Astrocyte of the cerebellum (primary cell): ENCODE results near the gene CEP85.
"Not testable (repeated sequence)": the region's sequence is repeated elsewhere in the genome, so short reads cannot be mapped to it uniquely, and the experiment has no call there.

ENCODE experiments used
- DNase-seq: peaks from one replicate; pipeline ENCODE4 v3.0.0-alpha.2; 2011; ENCODE audit warnings: low read depth
- H3K4me3 ChIP-seq: 2 replicates; pipeline ENCODE4 v1.5.1; 2011; ENCODE audit warnings: mild to moderate bottlenecking, low read depth, low read length, moderate library complexity
- CTCF ChIP-seq: IDR thresholded peaks from 2 replicates; pipeline ENCODE4 v1.5.1; 2012; ENCODE audit warnings: low read length, low read depth, moderate library complexity, mild to moderate bottlenecking; ENCODE audit errors: missing control alignments
- in situ Hi-C: cut with HindIII; loops from 2 replicates; pipeline ENCODE4 v1.10.0; 2017; ENCODE audit warnings: low sequenced_read_pairs

Gene CEP85

GRCh38 chr1:26218906-26219494 lies 15.0 kb upstream of the CEP85 start:
- no peak for TF ChIP-seq CTCF
- DNase-seq, result no peak
- H3K4me3 ChIP-seq, result no peak overlapping the region
- in situ Hi-C loops, result no loop called here

- no peak overlapping the region for H3K4me3 ChIP-seq
- in situ Hi-C loops, result no loop called here
- no peak for DNase-seq
- TF ChIP-seq CTCF, result no peak
Observed at GRCh38 chr1:26220199-26220912, 13.6 kb upstream of the CEP85 start.

- DNase-seq, result no peak
- TF ChIP-seq CTCF, result no peak
- no peak overlapping the region for H3K4me3 ChIP-seq
- in situ Hi-C loops, result no loop called here
Observed at GRCh38 chr1:26221094-26221493, 12.9 kb upstream of the CEP85 start.

- no peak overlapping the region for H3K4me3 ChIP-seq
- no peak for TF ChIP-seq CTCF
- in situ Hi-C loops, result no loop called here
Observed at GRCh38 chr1:26224606-26225005, 9.4 kb upstream of the CEP85 start.

GRCh38 chr1:26225033-26225831 lies 8.8 kb upstream of the CEP85 start:
- peak overlapping the region; percentile 28 for H3K4me3 ChIP-seq
- DNase-seq, result no peak
- TF ChIP-seq CTCF, result no peak
- in situ Hi-C loops, result no loop called here

More at GRCh38 chr1:26224606-26225005, 9.4 kb upstream of the CEP85 start:
- DNase-seq, result no peak

GRCh38 chr1:26230682-26231081 lies 3.3 kb upstream of the CEP85 start:
- DNase-seq, in situ Hi-C loops: not testable (repeated sequence)

More at GRCh38 chr1:26230682-26231081, 3.3 kb upstream of the CEP85 start:
- not testable (repeated sequence) for H3K4me3 ChIP-seq
